Measurements from ENCODE around the gene ZFC3H1.

Gene ZFC3H1

GRCh38 chr12:71640316-71640715, 23.3 kb downstream of the ZFC3H1 start:
- no CpG with 5 or more reads among the region's 2 CpGs for WGBS (ENCODE audit: insufficient coverage, insufficient read length)
- no peaks in the 10 kb centered on the region for H3K9me3 ChIP-seq (ENCODE audit: control insufficient read depth, insufficient read depth, low read length)
- no peaks in the 10 kb centered on the region for H3K27me3 ChIP-seq (ENCODE audit: control insufficient read depth, insufficient read depth, low read length)
- H3K4me3 ChIP-seq (ENCODE audit: low read length), result no peak overlapping the region
- no peak overlapping the region for H3K27ac ChIP-seq (ENCODE audit: low read length)
- no peaks in the 10 kb centered on the region for H3K4me1 ChIP-seq (ENCODE audit: control insufficient read depth, insufficient read depth, low read length)
- H3K36me3 ChIP-seq (ENCODE audit: control insufficient read depth, insufficient read depth, low read length), result peaks cover 3% of the 10 kb centered on the region
- DNase-seq (ENCODE audit: low read depth, low spot score), result no peak

GRCh38 chr12:71639341-71639760, 24.3 kb downstream of the ZFC3H1 start:
- H3K36me3 ChIP-seq (ENCODE audit: control insufficient read depth, insufficient read depth, low read length), result peaks cover 3% of the 10 kb centered on the region
- H3K4me3 ChIP-seq (ENCODE audit: low read length), result no peak overlapping the region
- no peak overlapping the region for H3K27ac ChIP-seq (ENCODE audit: low read length)
- no peak for DNase-seq (ENCODE audit: low read depth, low spot score)
- no peaks in the 10 kb centered on the region for H3K9me3 ChIP-seq (ENCODE audit: control insufficient read depth, insufficient read depth, low read length)
- no peaks in the 10 kb centered on the region for H3K27me3 ChIP-seq (ENCODE audit: control insufficient read depth, insufficient read depth, low read length)
- H3K4me1 ChIP-seq (ENCODE audit: control insufficient read depth, insufficient read depth, low read length), result no peaks in the 10 kb centered on the region
- no CpG with 5 or more reads among the region's 2 CpGs for WGBS (ENCODE audit: insufficient coverage, insufficient read length)

- no peak overlapping the region for H3K27ac ChIP-seq (ENCODE audit: low read length)
- DNase-seq (ENCODE audit: low read depth, low spot score), result no peak
- peaks cover 3% of the 10 kb centered on the region for H3K36me3 ChIP-seq (ENCODE audit: control insufficient read depth, insufficient read depth, low read length)
- no peaks in the 10 kb centered on the region for H3K9me3 ChIP-seq (ENCODE audit: control insufficient read depth, insufficient read depth, low read length)
- H3K27me3 ChIP-seq (ENCODE audit: control insufficient read depth, insufficient read depth, low read length), result no peaks in the 10 kb centered on the region
- no peaks in the 10 kb centered on the region for H3K4me1 ChIP-seq (ENCODE audit: control insufficient read depth, insufficient read depth, low read length)
- H3K4me3 ChIP-seq (ENCODE audit: low read length), result no peak overlapping the region
These were observed 25.1 kb downstream of the ZFC3H1 start for GRCh38 chr12:71638499-71638898.

- H3K36me3 ChIP-seq (ENCODE audit: control insufficient read depth, insufficient read depth, low read length), result peaks cover 3% of the 10 kb centered on the region
- DNase-seq (ENCODE audit: low read depth, low spot score), result peak; percentile 41
- WGBS (ENCODE audit: insufficient coverage, insufficient read length), result no CpG with 5 or more reads among the region's 3 CpGs
- H3K27ac ChIP-seq (ENCODE audit: low read length), result no peak overlapping the region
- H3K27me3 ChIP-seq (ENCODE audit: control insufficient read depth, insufficient read depth, low read length), result no peaks in the 10 kb centered on the region
- H3K4me3 ChIP-seq (ENCODE audit: low read length), result no peak overlapping the region
- H3K9me3 ChIP-seq (ENCODE audit: control insufficient read depth, insufficient read depth, low read length), result no peaks in the 10 kb centered on the region
- no peaks in the 10 kb centered on the region for H3K4me1 ChIP-seq (ENCODE audit: control insufficient read depth, insufficient read depth, low read length)
These were observed 26.9 kb downstream of the ZFC3H1 start for GRCh38 chr12:71636704-71637115.

GRCh38 chr12:71627438-71628002, 36.1 kb downstream of the ZFC3H1 start:
- Histone ChIP-seq H3K4me1 (ENCODE audit: control insufficient read depth, insufficient read depth, low read length) (no peaks in the 10 kb centered on the region), H3K9me3 (ENCODE audit: control insufficient read depth, insufficient read depth, low read length) (no peaks in the 10 kb centered on the region), H3K27me3 (ENCODE audit: control insufficient read depth, insufficient read depth, low read length) (no peaks in the 10 kb centered on the region), H3K36me3 (ENCODE audit: control insufficient read depth, insufficient read depth, low read length) (peaks cover 3% of the 10 kb centered on the region; the same call in 1 of the 2 replicates), H3K27ac (ENCODE audit: low read length) (no peak overlapping the region), H3K4me3 (ENCODE audit: low read length) (no peak overlapping the region)
- WGBS (ENCODE audit: insufficient coverage, insufficient read length), result no CpG with 5 or more reads among the region's 2 CpGs
- DNase-seq (ENCODE audit: low read depth, low spot score), result no peak

GRCh38 chr12:71626768-71627167, 36.9 kb downstream of the ZFC3H1 start:
- Histone ChIP-seq H3K4me1 (ENCODE audit: control insufficient read depth, insufficient read depth, low read length) (no peaks in the 10 kb centered on the region), H3K9me3 (ENCODE audit: control insufficient read depth, insufficient read depth, low read length) (no peaks in the 10 kb centered on the region), H3K27ac (ENCODE audit: low read length) (no peak overlapping the region), H3K4me3 (ENCODE audit: low read length) (no peak overlapping the region), H3K27me3 (ENCODE audit: control insufficient read depth, insufficient read depth, low read length) (no peaks in the 10 kb centered on the region), H3K36me3 (ENCODE audit: control insufficient read depth, insufficient read depth, low read length) (peaks cover 3% of the 10 kb centered on the region; the same call in 1 of the 2 replicates)
- no peak for DNase-seq (ENCODE audit: low read depth, low spot score)
- no CpG with 5 or more reads among the region's 3 CpGs for WGBS (ENCODE audit: insufficient coverage, insufficient read length)

GRCh38 chr12:71626098-71626497, 37.5 kb downstream of the ZFC3H1 start:
- Histone ChIP-seq H3K4me1 (ENCODE audit: control insufficient read depth, insufficient read depth, low read length) (no peaks in the 10 kb centered on the region), H3K27me3 (ENCODE audit: control insufficient read depth, insufficient read depth, low read length) (no peaks in the 10 kb centered on the region), H3K4me3 (ENCODE audit: low read length) (no peak overlapping the region), H3K9me3 (ENCODE audit: control insufficient read depth, insufficient read depth, low read length) (no peaks in the 10 kb centered on the region), H3K36me3 (ENCODE audit: control insufficient read depth, insufficient read depth, low read length) (peaks cover 3% of the 10 kb centered on the region; the same call in 1 of the 2 replicates), H3K27ac (ENCODE audit: low read length) (no peak overlapping the region)
- WGBS (ENCODE audit: insufficient coverage, insufficient read length), result no CpG with 5 or more reads among the region's 5 CpGs
- no peak for DNase-seq (ENCODE audit: low read depth, low spot score)

- Histone ChIP-seq H3K27me3 (ENCODE audit: control insufficient read depth, insufficient read depth, low read length) (no peaks in the 10 kb centered on the region), H3K4me1 (ENCODE audit: control insufficient read depth, insufficient read depth, low read length) (no peaks in the 10 kb centered on the region), H3K4me3 (ENCODE audit: low read length) (no peak overlapping the region), H3K36me3 (ENCODE audit: control insufficient read depth, insufficient read depth, low read length) (peaks cover 3% of the 10 kb centered on the region; the same call in 1 of the 2 replicates), H3K9me3 (ENCODE audit: control insufficient read depth, insufficient read depth, low read length) (no peaks in the 10 kb centered on the region), H3K27ac (ENCODE audit: low read length) (no peak overlapping the region)
- DNase-seq (ENCODE audit: low read depth, low spot score), result no peak
- WGBS (ENCODE audit: insufficient coverage, insufficient read length), result no CpG with 5 or more reads among the region's 2 CpGs
These were observed 38.2 kb downstream of the ZFC3H1 start for GRCh38 chr12:71625476-71625875.

GRCh38 chr12:71621938-71622337, 41.7 kb downstream of the ZFC3H1 start:
- H3K27me3 ChIP-seq (ENCODE audit: control insufficient read depth, insufficient read depth, low read length), result no peaks in the 10 kb centered on the region
- peaks cover 3% of the 10 kb centered on the region; the same call in 1 of the 2 replicates for H3K36me3 ChIP-seq (ENCODE audit: control insufficient read depth, insufficient read depth, low read length)
- no peak for DNase-seq (ENCODE audit: low read depth, low spot score)
- WGBS (ENCODE audit: insufficient coverage, insufficient read length), result no CpG with 5 or more reads among the region's 1 CpG
- H3K4me1 ChIP-seq (ENCODE audit: control insufficient read depth, insufficient read depth, low read length), result no peaks in the 10 kb centered on the region
- H3K9me3 ChIP-seq (ENCODE audit: control insufficient read depth, insufficient read depth, low read length), result no peaks in the 10 kb centered on the region
- H3K4me3 ChIP-seq (ENCODE audit: low read length), result no peak overlapping the region
- H3K27ac ChIP-seq (ENCODE audit: low read length), result no peak overlapping the region

- DNase-seq (ENCODE audit: low read depth, low spot score), result no peak
- Histone ChIP-seq H3K27ac (ENCODE audit: low read length) (no peak overlapping the region), H3K4me3 (ENCODE audit: low read length) (no peak overlapping the region), H3K4me1 (ENCODE audit: control insufficient read depth, insufficient read depth, low read length) (no peaks in the 10 kb centered on the region), H3K36me3 (ENCODE audit: control insufficient read depth, insufficient read depth, low read length) (peaks cover 3% of the 10 kb centered on the region; the same call in 1 of the 2 replicates), H3K9me3 (ENCODE audit: control insufficient read depth, insufficient read depth, low read length) (no peaks in the 10 kb centered on the region), H3K27me3 (ENCODE audit: control insufficient read depth, insufficient read depth, low read length) (no peaks in the 10 kb centered on the region)
- WGBS (ENCODE audit: insufficient coverage, insufficient read length), result no CpG with 5 or more reads among the region's 6 CpGs
These were observed 53.4 kb downstream of the ZFC3H1 start for GRCh38 chr12:71610031-71610795.

Data from iPS DF 6.9 (cell line).